ENCODE measurements around the gene TAS2R3.

GRCh38 chr7:141737836-141738591 lies 25.9 kb upstream of the TAS2R3 start, which contains the start of gene SSBP1:
- TF ChIP-seq EZH2 (IDR thresholded peaks at IDR 0.05; ENCODE audit: borderline replicate concordance) (no peak), CTCF (IDR thresholded peaks at IDR 0.05; ENCODE audit: poor library complexity) (peak; percentile 94)

Data from hepatocyte (in vitro differentiated cells).